HL-60 (cell line): ENCODE results near the gene SH3BP5.

Experiments
- DNase-seq, 2 experiments: peaks; one replicate each; pipeline ENCODE4 v3.0.0-alpha.2; 2010 to 2020; ENCODE audit warnings: low read depth in 1 of 2, low spot score in 1 of 2
- H3K27ac ChIP-seq: fragments of 250-450 bp; sonication (Bioruptor Pico); replicated peaks from 2 replicates; pipeline ENCODE4 v1.5.1; 2020; ENCODE audit warnings: mild to moderate bottlenecking, moderate library complexity
- H3K27me3 ChIP-seq: fragments of 250-450 bp; sonication (Bioruptor Pico); 2 replicates; pipeline ENCODE4 v1.5.1; 2021; ENCODE audit warnings: mild to moderate bottlenecking, moderate library complexity; ENCODE audit not compliant: insufficient read depth, poor library complexity, severe bottlenecking
- H3K4me3 ChIP-seq: replicated peaks from 2 replicates; pipeline ENCODE4 v1.5.1; 2011; ENCODE audit warnings: mild to moderate bottlenecking, control low read depth, low read length; ENCODE audit not compliant: insufficient read depth
- CTCF ChIP-seq: IDR thresholded peaks from one replicate; pipeline ENCODE4 v1.5.1; 2011; ENCODE audit warnings: low read length, control low read depth, inconsistent platforms; ENCODE audit not compliant: insufficient read depth
- GABPA ChIP-seq: IDR thresholded peaks from 2 replicates; pipeline ENCODE4 v1.6.1; 2012; ENCODE audit warnings: low read depth
- POLR2AphosphoS5 ChIP-seq: IDR thresholded peaks from 2 replicates; pipeline ENCODE4 v1.6.1; 2012; ENCODE audit warnings: low read depth
- SPI1 ChIP-seq: IDR thresholded peaks from 2 replicates; pipeline ENCODE4 v1.6.1; 2012; ENCODE audit warnings: low read depth, mild to moderate bottlenecking, borderline replicate concordance
- TF ChIP-seq, protein P1 (sequence below): IDR thresholded peaks from 2 replicates; pipeline ENCODE4 v1.6.1; 2012; ENCODE audit warnings: low read depth; ENCODE audit not compliant: insufficient replicate concordance

Gene SH3BP5

GRCh38 chr3:15295506-15295905, 36.9 kb downstream of the SH3BP5 start:
- no peaks in the 10 kb centered on the region for H3K27me3 ChIP-seq
- no peak overlapping the region for H3K4me3 ChIP-seq
- peak overlapping the region; percentile 93 for H3K27ac ChIP-seq
- TF ChIP-seq, protein P1, sequence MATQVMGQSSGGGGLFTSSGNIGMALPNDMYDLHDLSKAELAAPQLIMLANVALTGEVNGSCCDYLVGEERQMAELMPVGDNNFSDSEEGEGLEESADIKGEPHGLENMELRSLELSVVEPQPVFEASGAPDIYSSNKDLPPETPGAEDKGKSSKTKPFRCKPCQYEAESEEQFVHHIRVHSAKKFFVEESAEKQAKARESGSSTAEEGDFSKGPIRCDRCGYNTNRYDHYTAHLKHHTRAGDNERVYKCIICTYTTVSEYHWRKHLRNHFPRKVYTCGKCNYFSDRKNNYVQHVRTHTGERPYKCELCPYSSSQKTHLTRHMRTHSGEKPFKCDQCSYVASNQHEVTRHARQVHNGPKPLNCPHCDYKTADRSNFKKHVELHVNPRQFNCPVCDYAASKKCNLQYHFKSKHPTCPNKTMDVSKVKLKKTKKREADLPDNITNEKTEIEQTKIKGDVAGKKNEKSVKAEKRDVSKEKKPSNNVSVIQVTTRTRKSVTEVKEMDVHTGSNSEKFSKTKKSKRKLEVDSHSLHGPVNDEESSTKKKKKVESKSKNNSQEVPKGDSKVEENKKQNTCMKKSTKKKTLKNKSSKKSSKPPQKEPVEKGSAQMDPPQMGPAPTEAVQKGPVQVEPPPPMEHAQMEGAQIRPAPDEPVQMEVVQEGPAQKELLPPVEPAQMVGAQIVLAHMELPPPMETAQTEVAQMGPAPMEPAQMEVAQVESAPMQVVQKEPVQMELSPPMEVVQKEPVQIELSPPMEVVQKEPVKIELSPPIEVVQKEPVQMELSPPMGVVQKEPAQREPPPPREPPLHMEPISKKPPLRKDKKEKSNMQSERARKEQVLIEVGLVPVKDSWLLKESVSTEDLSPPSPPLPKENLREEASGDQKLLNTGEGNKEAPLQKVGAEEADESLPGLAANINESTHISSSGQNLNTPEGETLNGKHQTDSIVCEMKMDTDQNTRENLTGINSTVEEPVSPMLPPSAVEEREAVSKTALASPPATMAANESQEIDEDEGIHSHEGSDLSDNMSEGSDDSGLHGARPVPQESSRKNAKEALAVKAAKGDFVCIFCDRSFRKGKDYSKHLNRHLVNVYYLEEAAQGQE: peak; percentile 35
- TF ChIP-seq CTCF (no peak), POLR2AphosphoS5 (peak; percentile 61), SPI1 (peak; percentile 87), GABPA (peak; percentile 77)
- peak; percentile 88 to 90 for DNase-seq

DNA sequence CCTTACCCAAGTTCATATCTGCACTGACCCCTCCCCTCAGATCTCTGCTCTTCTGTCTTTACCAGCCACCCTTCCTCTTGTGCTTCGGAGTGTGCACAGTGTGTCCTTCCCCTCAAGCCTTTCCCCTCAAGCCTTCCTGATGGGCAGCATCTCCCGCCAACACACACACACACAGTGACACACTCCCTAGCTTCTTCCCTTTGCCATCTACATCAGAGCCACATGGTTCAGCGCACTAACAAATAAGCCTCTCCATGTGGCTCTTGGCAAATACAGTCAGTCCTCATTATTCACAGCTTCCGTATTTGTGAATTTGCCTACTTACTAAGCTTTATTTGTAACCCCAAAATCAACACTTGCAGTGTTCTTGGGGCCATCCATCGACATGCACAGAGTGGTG, 37.5 kb downstream of the SH3BP5 start:
- Histone ChIP-seq H3K27ac (peak overlapping the region; percentile 93), H3K4me3 (no peak overlapping the region), H3K27me3 (no peaks in the 10 kb centered on the region)
- TF ChIP-seq CTCF (no peak), GABPA (no peak), SPI1 (no peak), POLR2AphosphoS5 (no peak)
- peak; percentile 67 to 74 for DNase-seq

DNA sequence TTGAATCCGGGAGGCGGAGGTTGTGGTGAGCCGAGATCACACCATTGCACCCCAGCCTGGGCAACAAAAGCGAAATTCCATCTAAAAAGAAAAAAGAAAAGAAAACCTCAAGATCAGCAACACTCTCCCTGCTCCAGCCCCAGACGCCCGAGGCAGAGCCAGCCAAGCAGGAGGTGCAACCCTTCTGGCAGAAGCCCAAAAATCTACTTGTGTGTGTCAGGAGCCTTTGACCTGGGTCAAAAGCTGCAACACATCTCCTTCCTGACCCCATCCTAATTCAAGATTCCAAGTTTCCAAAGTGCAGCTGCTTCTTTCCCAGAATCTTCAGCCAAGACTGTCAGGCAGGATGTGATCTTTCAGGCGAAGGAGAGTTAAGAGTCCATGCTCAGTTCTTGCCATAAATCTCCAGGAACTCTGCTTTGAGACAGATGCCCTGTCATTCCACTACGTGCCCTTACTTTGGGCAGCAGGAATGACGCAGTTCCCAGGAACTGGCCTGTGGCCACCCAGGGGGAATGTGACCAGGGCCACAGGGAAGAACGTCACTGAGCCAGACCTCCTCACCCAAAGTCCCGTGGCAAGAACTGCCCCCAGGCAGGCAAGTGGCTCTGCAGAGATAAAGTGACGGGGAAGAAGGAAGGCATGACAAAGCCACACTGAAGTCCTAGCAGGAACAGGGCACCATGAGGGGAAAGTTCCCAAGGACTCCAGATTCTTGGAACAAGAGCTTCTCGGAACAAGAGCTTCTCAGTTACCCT, 39.4 kb downstream of the SH3BP5 start:
- Histone ChIP-seq H3K4me3 (no peak overlapping the region), H3K27ac (no peak overlapping the region)

More for the DNA sequence above, 39.4 kb downstream of the SH3BP5 start:
- DNase-seq: no peak
- TF ChIP-seq GABPA (no peak), POLR2AphosphoS5 (no peak), CTCF (no peak), SPI1 (no peak)
- TF ChIP-seq, protein P1: no peak
- H3K27me3 ChIP-seq: no peaks in the 10 kb centered on the region
